HG02759 (cell line): ENCODE results near the gene KIAA1328.
"Not testable (repeated sequence)": the region's sequence is repeated elsewhere in the genome, so short reads cannot be mapped to it uniquely, and the experiment has no call there.

Experiments
- ATAC-seq: cut with Tn5 transposase; IDR thresholded peaks from one replicate; pipeline ENCODE4 v1.9.1; 2021; ENCODE audit warnings: mild to moderate bottlenecking, moderate library complexity; ENCODE audit not compliant: unreplicated experiment

KIAA1328 gene

GRCh38 chr18:36821681-36822080, 7.2 kb upstream of the KIAA1328 start:
- ATAC-seq: no peak

DNA sequence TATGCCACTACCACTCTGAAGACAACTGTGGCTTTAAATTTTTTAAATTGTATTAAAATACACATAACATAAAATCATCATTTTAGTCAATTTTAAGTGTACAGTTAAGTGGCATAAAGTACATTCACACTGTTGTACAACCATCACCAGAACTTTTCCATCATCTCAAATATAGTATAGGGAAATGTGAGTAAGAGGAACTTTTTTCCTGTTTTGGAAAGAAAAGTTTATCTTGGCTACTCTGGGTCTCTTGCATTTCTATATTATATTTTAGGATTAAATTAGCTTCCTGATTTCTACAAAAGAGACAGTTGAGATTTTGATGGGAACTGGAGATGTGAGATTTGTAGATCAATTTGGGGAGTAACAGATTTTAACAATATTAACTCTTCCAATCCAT, 3.4 kb upstream of the KIAA1328 start:
- no peak for ATAC-seq

DNA sequence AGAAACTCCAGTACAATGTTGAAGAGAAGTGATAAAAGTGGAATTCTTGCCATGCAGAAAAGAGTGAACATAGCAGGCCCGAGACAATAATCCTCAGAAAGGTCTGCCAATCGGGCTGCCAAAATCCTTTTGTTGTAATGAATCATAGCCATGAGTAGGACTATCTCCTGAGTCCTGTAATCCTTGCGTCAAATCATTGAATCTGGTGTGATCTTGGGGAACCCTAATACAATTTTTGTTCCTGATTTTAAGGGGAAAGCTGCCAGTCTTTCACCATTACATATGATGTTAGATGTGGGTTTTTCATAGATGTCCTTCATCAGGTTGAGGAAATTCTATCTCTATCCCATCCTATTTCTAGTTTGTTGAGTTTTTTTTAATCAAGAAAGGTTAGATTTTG, 2.4 kb upstream of the KIAA1328 start:
- no peak for ATAC-seq

GRCh38 chr18:36828157-36828629, 734 bp upstream of the KIAA1328 start:
- ATAC-seq: no peak

- no peak for ATAC-seq
These were observed 633 bp downstream of the KIAA1328 start for GRCh38 chr18:36829362-36830157.

DNA sequence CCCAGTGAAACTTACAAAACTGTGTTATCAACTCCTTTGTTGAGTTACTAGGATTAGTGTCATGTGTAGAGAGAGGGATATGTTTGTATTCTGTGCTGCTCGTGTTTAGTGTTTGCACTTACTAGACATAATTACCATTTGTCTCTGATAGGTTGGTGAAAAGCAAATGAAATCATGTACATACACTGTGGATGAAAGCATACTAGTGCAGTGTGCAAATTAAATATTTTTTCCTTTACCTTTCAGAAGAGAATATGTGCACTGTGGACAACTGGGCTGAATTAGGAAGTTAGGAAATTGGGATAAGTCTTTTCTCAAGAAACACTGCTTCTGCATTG, 1.2 kb downstream of the KIAA1328 start:
- ATAC-seq: no peak

DNA sequence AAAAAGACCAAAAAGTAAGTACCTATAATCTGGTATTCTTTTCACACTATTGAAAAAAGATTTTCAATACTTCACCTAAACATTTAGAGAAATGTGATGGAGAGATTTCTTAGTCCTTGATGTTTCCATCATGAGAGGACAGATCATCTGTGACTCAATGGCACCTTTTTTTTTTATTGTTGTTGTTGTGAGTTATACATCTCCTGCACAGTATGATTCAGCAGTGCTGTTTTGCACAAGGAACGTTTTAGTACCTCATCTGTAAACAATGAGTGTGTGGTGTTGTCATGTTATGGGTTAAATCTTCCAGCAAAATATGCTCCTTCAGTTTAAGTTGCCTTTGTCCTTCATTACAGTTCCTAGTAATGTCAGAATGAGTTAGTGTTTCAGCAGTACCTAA, 2.2 kb downstream of the KIAA1328 start:
- no peak for ATAC-seq

DNA sequence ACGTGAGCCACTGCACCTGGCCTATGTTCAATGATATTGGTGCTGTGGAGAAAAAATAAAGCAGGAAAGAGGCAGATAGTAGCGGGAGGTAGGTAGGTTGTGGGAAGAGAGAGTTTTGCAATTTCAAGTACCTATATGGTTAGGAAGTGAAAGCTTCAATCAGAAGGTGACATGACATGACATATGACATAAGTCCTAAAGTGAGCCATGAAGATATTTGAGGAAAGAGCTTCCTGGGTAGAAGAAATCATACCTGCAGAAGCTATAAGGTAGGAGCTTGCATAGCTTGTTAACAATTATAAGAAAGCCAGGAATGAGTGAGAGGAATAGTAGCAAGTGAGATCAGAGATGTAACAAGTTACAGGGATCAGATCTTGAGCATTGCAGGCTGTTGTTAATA, 4.2 kb downstream of the KIAA1328 start:
- ATAC-seq: no peak

- no peak for ATAC-seq
These were observed 7.0 kb downstream of the KIAA1328 start for GRCh38 chr18:36835927-36836326.

DNA sequence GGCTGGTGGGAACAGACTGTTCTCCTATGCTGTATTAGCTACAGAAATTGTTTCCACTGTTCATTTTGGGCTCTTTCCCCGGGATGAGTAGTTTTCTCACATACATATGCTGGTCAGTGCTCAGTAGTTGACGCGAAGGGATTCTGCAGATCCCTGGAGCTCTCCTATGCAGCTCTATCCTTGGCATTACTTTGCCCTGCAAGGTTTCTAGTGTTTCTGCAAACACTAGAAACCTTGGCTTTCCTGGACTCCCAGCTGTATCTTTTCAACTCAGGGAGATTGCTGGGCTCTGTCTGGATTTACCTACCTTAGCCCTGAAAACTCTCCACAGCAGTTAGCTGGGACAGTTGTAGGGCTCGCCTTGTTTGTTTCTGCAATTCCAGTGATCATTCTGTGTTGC, 10.9 kb downstream of the KIAA1328 start:
- no peak for ATAC-seq

DNA sequence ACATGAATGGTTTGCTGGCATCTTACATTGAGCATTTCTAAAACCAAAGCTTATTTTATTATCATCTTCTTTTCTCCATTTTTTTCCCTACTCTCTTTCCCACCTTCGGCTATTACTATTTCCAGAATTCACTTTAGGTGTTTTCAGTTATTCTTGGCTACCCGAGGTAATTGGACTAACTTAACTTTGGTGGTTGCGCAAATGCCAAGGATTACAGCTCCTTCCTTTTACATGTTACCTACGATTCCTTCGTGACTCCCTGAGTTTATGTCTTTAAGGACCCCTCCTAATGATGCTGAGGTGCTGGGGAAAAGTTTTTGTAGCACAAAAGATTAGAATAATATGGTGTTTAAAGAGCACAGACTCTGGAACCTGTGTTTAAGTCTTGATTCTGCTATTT, 14.3 kb downstream of the KIAA1328 start:
- no peak for ATAC-seq

- ATAC-seq: no peak
These were observed 14.9 kb downstream of the KIAA1328 start for GRCh38 chr18:36843784-36844183.

GRCh38 chr18:36848609-36849008, 19.7 kb downstream of the KIAA1328 start:
- ATAC-seq: no peak

DNA sequence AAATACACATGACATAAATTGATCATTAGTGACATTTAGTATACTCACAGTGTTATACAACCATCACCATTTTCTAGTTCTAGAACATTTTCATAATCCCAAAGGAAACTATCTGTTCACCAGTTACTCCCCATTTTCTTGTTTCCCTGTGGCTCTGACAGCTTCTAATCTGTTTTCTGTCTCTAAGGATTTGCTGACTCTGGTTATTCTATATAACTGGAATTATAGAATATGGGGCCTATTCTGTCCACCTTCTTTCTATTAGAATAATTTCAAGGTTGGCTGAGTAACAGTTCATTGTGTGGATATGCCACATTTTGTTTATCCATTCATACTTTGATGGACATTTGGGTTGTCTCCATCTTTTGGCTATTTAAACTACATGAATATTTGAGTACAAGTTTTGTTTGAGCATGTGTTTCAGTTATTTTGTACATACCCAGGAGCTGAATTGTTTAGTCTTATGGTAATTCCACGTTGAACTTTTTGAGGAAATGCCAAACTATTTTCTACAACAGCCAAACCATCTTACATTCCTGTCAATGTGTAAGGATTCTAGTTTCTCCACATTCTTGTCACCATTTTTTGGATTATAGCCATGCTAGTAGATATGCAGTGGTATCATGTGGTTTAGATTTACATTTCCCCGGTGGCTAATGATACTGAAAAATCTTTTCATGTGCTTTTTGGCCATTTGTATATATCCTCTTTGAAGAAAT, 20.5 kb downstream of the KIAA1328 start:
- ATAC-seq: no peak

DNA sequence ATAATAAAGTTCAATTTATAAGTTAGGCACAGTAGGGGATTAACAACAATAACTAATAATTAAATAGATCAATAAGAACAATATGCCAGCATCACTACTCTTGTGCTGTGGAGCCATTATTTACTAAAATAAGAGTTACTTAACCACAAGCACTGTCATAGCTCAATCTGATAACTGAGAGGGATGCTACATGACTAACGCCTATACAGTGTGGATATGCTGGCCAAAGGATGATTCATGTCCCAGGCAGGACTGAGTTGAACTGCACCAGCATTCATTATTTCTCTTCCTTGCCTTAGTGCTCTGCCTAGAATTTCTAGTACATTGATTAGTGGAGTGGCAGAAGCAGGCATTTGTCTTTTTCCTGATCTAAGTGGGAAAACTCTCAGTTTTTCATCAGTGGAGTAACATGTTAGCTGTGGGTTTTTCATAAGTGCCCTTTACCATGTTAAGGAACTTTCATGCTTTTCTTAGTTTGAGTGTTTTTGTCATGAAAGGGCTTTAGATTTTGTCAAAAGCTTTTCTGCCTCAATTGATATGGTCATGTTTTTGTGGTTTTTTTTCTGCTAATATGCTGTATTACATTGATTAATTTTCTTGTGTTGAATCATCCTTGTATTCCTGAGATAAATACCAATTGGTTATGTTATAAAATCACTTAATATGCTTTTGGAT, 21.7 kb downstream of the KIAA1328 start:
- ATAC-seq: no peak

DNA sequence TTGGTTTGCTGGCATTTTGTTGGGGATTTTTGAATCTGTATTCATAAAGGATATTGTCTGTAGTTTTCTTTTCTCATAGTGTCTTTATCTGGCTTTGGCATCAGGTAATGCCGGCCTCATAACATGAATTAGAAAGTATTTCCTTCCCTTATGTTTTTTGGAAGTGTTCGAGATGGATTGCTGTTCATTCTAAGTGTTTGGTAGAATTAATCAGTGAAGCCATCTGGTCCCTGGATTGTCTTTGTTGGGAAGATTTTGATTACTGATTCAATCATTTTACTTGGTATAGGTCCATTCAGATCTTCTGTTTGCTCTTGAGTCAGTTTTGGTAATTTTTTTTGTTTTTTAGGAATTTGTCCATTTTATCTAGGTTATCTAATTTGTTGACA, 22.3 kb downstream of the KIAA1328 start:
- ATAC-seq: no peak

DNA sequence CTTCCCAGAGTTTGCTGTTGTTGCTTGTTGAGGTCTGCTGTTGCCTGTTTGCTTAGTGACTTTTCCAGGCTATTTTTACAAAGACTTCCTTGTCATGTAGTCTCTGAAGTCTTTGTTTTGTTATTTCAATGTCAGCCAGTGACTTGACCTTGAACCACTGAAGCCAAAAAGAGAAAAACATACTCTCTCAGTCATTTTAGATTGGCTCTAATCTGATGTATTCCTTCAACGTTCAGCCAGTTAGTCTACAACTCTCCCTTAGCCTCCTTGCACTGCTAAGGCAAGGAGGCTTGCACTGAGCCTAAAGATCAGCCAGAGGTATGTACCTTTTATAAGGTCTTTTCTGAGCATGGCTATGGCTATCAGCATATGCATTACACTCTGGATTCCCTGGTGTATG, 27.9 kb downstream of the KIAA1328 start:
- ATAC-seq: no peak

DNA sequence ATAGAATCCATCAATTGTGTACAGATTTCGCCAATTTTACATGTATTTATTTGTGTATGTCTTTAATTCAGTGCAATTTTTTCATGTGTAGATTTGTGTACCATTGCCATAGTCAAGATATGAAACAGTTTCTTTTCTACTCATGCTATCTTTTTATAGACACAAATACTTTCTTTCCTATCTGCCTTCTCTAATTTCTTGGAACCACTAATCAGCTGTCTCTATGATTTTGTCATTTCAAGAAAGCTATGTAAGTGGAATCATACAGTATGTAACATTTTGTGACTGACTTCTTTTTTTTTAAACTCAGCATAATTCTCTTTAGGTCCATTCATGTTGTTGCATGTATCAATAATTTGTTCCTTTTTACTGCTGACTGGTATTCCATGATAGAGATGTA, 33.3 kb downstream of the KIAA1328 start:
- ATAC-seq: no peak

- ATAC-seq: no peak
These were observed 38.1 kb downstream of the KIAA1328 start for GRCh38 chr18:36867056-36867455.

GRCh38 chr18:36871801-36872200, 42.9 kb downstream of the KIAA1328 start:
- no peak for ATAC-seq

DNA sequence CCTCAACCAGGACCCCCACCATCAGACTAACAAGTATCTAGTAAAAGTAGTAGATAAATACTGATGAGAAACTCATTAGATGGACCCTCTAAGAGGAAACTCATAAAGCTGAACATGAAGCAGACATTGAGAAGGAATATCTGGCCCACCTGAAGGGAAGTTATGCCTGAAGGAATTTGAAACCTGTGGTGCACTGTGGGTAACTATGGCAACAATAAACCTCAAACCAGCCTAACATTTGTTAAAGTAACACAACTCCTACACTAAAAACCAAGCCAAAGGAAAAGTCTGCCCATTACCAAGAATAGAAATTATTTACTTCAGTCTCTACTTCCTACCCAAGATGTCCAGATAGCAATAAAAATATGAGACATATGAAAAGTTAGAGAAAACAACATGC, 43.4 kb downstream of the KIAA1328 start:
- no peak for ATAC-seq

- ATAC-seq: not testable (repeated sequence)
These were observed 44.9 kb downstream of the KIAA1328 start for GRCh38 chr18:36873826-36874225.
